ENCODE measurements around the gene MYB.

DNA sequence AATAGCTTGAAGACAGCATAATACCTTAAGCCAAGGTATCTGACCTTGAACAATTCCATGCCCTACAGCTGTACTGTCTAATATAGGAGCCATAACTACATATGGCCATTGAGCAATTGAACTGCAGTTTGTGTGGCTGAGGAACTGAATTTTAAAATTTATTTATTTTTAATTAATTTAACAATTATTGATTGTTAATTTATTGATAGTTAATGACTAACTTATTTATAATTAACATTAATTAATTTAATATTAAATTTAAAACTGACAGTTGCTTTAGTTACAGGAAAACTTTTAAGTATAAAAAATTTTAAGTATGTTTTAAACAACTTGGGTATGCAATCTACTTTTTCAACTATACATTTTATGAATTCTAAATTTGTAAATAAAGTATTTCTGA lies 12.3 kb upstream of the MYB start:
- TF ChIP-seq, protein P1, sequence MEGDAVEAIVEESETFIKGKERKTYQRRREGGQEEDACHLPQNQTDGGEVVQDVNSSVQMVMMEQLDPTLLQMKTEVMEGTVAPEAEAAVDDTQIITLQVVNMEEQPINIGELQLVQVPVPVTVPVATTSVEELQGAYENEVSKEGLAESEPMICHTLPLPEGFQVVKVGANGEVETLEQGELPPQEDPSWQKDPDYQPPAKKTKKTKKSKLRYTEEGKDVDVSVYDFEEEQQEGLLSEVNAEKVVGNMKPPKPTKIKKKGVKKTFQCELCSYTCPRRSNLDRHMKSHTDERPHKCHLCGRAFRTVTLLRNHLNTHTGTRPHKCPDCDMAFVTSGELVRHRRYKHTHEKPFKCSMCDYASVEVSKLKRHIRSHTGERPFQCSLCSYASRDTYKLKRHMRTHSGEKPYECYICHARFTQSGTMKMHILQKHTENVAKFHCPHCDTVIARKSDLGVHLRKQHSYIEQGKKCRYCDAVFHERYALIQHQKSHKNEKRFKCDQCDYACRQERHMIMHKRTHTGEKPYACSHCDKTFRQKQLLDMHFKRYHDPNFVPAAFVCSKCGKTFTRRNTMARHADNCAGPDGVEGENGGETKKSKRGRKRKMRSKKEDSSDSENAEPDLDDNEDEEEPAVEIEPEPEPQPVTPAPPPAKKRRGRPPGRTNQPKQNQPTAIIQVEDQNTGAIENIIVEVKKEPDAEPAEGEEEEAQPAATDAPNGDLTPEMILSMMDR (IDR thresholded peaks at IDR 0.05) = no peak
- no peak for TF ChIP-seq POLR2A (IDR thresholded peaks at IDR 0.05)

All from Peyer's patch (tissue), 4 donors.